Testis (tissue), 2 donors: ENCODE data around the gene CROCC.

Experiments used
- POLR2A ChIP-seq: fragments of 450-650 bp; IDR thresholded peaks from one replicate; pipeline ENCODE4 v1.6.1; 2017; ENCODE audit warnings: antibody characterized with exemption, mild to moderate bottlenecking, moderate library complexity
- TF ChIP-seq, protein P1 (sequence below), 3 experiments: fragments of 450-650 bp in 2 of 3; fragments of 200-600 bp in 1 of 3; sonication (generic) in 1 of 3; IDR thresholded peaks; one replicate each; pipeline ENCODE4 v1.5.1; 2016 to 2019; ENCODE audit warnings: antibody characterized with exemption in 3 of 3, mild to moderate bottlenecking in 2 of 3, moderate library complexity in 1 of 3

DNA sequence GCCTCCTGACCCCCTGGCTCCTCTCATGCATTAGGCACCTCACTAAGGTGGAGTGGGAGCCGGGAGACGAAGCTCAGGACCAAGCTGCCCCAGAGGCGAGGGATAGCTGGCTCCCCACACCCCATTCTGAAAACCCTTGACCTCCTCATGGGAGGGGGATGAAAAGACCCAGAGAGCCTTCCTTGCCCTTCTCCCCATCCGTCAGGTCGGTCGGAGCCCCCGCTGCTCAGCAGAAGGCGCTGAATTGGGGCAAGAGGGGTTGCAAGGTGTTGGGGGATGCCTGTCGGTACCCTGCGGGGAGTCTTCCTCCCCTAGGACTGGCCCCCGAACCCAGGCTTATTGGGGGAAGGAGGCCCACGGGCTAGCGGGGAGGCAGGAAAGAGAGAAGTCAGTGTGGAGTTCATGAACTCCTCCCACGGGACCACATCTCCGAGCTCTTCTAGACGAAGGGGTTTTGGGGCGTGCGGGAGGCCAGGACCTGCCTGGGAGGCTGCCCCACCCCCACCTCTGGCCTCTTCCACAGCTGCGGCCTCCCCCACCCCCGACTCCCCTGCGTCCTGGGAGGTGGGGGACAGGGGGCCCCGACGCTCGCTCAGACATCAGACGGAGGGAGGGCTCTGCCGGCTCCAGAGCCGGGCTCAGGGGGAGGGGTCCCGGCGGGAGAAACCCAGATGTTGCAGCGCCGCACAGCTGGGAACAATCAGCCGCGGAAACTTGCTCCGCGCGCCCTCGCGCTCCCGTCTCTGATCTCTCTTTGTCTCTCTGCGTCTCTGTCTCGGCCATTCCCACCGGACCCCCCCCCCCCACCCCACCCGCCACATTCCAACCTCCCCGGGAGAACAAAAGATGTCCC lies 58.0 kb downstream of the CROCC start:
- TF ChIP-seq, protein P1, sequence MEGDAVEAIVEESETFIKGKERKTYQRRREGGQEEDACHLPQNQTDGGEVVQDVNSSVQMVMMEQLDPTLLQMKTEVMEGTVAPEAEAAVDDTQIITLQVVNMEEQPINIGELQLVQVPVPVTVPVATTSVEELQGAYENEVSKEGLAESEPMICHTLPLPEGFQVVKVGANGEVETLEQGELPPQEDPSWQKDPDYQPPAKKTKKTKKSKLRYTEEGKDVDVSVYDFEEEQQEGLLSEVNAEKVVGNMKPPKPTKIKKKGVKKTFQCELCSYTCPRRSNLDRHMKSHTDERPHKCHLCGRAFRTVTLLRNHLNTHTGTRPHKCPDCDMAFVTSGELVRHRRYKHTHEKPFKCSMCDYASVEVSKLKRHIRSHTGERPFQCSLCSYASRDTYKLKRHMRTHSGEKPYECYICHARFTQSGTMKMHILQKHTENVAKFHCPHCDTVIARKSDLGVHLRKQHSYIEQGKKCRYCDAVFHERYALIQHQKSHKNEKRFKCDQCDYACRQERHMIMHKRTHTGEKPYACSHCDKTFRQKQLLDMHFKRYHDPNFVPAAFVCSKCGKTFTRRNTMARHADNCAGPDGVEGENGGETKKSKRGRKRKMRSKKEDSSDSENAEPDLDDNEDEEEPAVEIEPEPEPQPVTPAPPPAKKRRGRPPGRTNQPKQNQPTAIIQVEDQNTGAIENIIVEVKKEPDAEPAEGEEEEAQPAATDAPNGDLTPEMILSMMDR (IDR thresholded peaks at IDR 0.05), result no peak
- no peak for TF ChIP-seq POLR2A
